Measurements from ENCODE around the gene SMIM9. TPM values are rescaled to one million over a fixed set of nuclear protein-coding genes. Genes with fewer than 3 reads are reported as not detected.
A peak's percentile ranks its signal among the peaks of the same experiment; 100 is the strongest.

The SMIM9 gene
- total and polyA plus RNA-seq, 9 of the 15 experiments (the other 6 are each of a cell fraction or from before 2014, with no cell fraction given): 0.08 TPM; not detected in 8

GRCh38 chrX:154840856-154841255, 6.4 kb upstream of the SMIM9 start (continued):
- TF ChIP-seq TCFL5 (CRISPR knock-in tag; conservative IDR thresholded peaks at IDR 0.05): no peak
- no peak for TF ChIP-seq CREB5 (CRISPR knock-in tag; IDR thresholded peaks at IDR 0.05)
- peak; percentile 85; the same call in 1 of the 2 replicates for TF ChIP-seq REST (IDR thresholded peaks at IDR 0.05; ENCODE audit: borderline replicate concordance)
- no peak for TF ChIP-seq REST (CRISPR knock-in tag; IDR thresholded peaks at IDR 0.05; ENCODE audit: low read depth)
- TF ChIP-seq SRSF3 (IDR thresholded peaks at IDR 0.05; ENCODE audit: insufficient read depth, low read length): no peak
- TF ChIP-seq RBM15 (IDR thresholded peaks at IDR 0.05; ENCODE audit: insufficient read depth, low read length): no peak
- no peak for TF ChIP-seq CAMTA2 (CRISPR knock-in tag; conservative IDR thresholded peaks at IDR 0.05)
- TF ChIP-seq TSHZ1 (CRISPR knock-in tag; IDR thresholded peaks at IDR 0.05): no peak
- no peak for TF ChIP-seq IRF1 (CRISPR knock-in tag; IDR thresholded peaks at IDR 0.05; ENCODE audit: borderline replicate concordance)
- peak; percentile 74 for TF ChIP-seq SMC3 (conservative IDR thresholded peaks at IDR 0.05; ENCODE audit: insufficient read depth, low read depth, low read length)
- no peak for TF ChIP-seq COPS2 (conservative IDR thresholded peaks at IDR 0.05)
- TF ChIP-seq MAFF (IDR thresholded peaks at IDR 0.05; ENCODE audit: low read length): no peak
- TF ChIP-seq RCOR1 (IDR thresholded peaks at IDR 0.05; ENCODE audit: borderline replicate concordance in 1 of 2, low read depth in 2 of 2, low read length in 2 of 2): no peak; a peak in 1 of 4 replicates

Measured in K562 (cell line).